ENCODE data around the gene WBP2NL.

- TF ChIP-seq TAF1 (IDR thresholded peaks at IDR 0.05; ENCODE audit: low read depth) (no peak), REST (IDR thresholded peaks at IDR 0.05; ENCODE audit: low read depth) (no peak), EP300 (IDR thresholded peaks at IDR 0.05; ENCODE audit: borderline replicate concordance) (no peak), CREB1 (IDR thresholded peaks at IDR 0.05; ENCODE audit: low read depth) (no peak)
Measured at GRCh38 chr22:42074846-42075676, 76.5 kb downstream of the WBP2NL start.

All from Ishikawa (cell line).